ENCODE results near the gene PPP4R3C.

DNA sequence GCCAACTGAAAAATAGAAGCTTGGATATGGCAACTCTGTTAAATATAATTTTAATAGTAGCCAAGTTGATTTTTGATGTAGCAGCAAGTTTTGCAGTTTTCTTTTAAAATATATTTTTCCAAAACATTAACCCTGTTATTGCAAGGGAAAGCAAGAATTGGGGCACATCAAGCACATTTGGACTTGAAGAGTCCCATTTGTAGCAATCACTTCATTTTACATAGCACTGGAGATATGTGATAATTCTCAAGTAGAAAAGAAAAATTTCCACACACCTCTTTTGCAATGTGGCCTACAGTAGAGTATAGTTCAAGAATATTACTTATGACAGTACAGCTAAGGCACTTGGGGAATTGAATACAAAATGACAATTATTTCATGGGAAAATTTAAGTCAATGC is 1.9 kb upstream of the PPP4R3C start:
- no peak for TF ChIP-seq POLR2A (IDR thresholded peaks at IDR 0.05)
- TF ChIP-seq, protein P1, sequence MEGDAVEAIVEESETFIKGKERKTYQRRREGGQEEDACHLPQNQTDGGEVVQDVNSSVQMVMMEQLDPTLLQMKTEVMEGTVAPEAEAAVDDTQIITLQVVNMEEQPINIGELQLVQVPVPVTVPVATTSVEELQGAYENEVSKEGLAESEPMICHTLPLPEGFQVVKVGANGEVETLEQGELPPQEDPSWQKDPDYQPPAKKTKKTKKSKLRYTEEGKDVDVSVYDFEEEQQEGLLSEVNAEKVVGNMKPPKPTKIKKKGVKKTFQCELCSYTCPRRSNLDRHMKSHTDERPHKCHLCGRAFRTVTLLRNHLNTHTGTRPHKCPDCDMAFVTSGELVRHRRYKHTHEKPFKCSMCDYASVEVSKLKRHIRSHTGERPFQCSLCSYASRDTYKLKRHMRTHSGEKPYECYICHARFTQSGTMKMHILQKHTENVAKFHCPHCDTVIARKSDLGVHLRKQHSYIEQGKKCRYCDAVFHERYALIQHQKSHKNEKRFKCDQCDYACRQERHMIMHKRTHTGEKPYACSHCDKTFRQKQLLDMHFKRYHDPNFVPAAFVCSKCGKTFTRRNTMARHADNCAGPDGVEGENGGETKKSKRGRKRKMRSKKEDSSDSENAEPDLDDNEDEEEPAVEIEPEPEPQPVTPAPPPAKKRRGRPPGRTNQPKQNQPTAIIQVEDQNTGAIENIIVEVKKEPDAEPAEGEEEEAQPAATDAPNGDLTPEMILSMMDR (IDR thresholded peaks at IDR 0.05), result no peak

Data from heart left ventricle (tissue), 13 donors.